Right cardiac atrium (tissue), 5 donors: ENCODE data around the gene NLRP7. TPM values are rescaled to one million over a fixed set of nuclear protein-coding genes. Genes with fewer than 3 reads are reported as not detected.

Experiments used
- ATAC-seq, 2 donors: fragments of 200-7000 bp; cut with Tn5 transposase; one replicate each; pipeline versions ENCODE4 v1.8.0 to v1.9.1; 2020; ENCODE audit warnings: moderate library complexity in 2 of 2, mild to moderate bottlenecking in 1 of 2
- DNase-seq, 3 donors: peaks; one replicate each; pipeline ENCODE4 v3.0.0-alpha.2; 2020
- H3K27ac ChIP-seq: one replicate; pipeline ENCODE4 v1.5.1; 2013; ENCODE audit warnings: mild to moderate bottlenecking, low read length, control low read depth, moderate library complexity
- H3K27me3 ChIP-seq: one replicate; pipeline ENCODE4 v1.6.1; 2013; ENCODE audit not compliant: control insufficient read depth, insufficient read depth
- H3K4me1 ChIP-seq: one replicate; pipeline ENCODE4 v1.6.1; 2013; ENCODE audit warnings: low read length; ENCODE audit not compliant: control insufficient read depth, insufficient read depth
- H3K4me3 ChIP-seq: one replicate; pipeline ENCODE4 v1.5.1; 2013; ENCODE audit warnings: low read length, control low read depth
- H3K9me3 ChIP-seq: one replicate; pipeline ENCODE4 v1.6.1; 2013; ENCODE audit warnings: low read length; ENCODE audit not compliant: control insufficient read depth
- WGBS: extraction: QIAGEN DNeasy Blood & Tissue Kit; methylation state at CpG from one replicate; pipeline ENCODE4 v1.1.7; 2013; 5-methylcytosine and 5-hydroxymethylcytosine counted together
- intact Hi-C, 4 donors: fragments of 100-400 bp; cut with DNase I; formaldehyde crosslinking; loops; one replicate each; pipeline versions ENCODE4 v1.11.0 to v1.14.0; 2022 to 2023
- polyA plus RNA-seq: library from polyadenylated mRNA; stranded (reverse); fragments of 200-250 nt; gene quantifications from one replicate; pipeline ENCODE4 v1.2.3, GENCODE V29; 2013
- total RNA-seq, 4 donors: library from RNA; stranded (reverse); fragmentation: NEBNext Ultra II Directional; extraction: Animal tissue kit (Norgen Biotek cat#: 25700); gene quantifications; one replicate each; pipeline ENCODE4 v1.2.1, GENCODE V29; 2021
- donor health status: healthy with polysubstance abuse.
- donor health status: DM: no; HTN: yes; CAD: no.
- donor health status: DM: no; HTN: no; CAD: no.
- donor health status: DM: no; HTN: yes; CAD: no; lungs with severe emphysema.
- donor health status: DM: yes; HTN: yes; CAD: no.

The NLRP7 gene
- total and polyA plus RNA-seq, 5 donors, result not detected

DNA sequence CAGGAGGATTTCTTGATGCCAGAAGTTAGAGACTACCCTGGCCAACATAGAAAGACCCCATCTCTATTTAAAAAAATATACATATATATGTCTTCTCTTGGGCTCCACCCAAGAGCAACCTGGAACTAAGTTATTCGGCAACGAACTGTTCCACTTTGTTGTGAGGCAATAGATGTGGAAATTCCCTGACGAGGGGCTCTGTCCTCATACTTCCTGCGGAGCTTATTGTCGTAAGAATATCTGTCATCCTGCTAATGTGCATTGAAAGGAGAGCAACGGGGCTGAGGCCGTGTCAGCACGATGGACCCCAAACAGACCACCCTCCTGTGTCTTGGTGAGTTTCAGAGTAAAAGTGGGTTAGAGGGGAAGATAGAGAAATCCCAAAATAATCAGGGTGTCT is 73.3 kb downstream of the NLRP7 start, which contains the start of gene FCAR:
FCAR (plus strand) TSS at position 246 of the 400 bp plus-strand sequence; CDS start at position 301, 55 bp downstream.
- ATAC-seq (no peak), DNase-seq (no peak)
- Histone ChIP-seq H3K27me3 (no peaks in the 10 kb centered on the region), H3K4me3 (no peak within 1 kb of the TSS), H3K27ac (no peak within 1 kb of the TSS), H3K9me3 (no peaks in the 10 kb centered on the region), H3K4me1 (no peaks in the 10 kb centered on the region)
- 62% methylated on average over 8 of the region's 8 CpGs for WGBS
- intact Hi-C loops, result no loop called here

Other genes starting within 250 kb of the NLRP7 start
- not detected for gene KIR3DL3, start 223.1 kb downstream of the NLRP7 start, total RNA-seq
- not detected for gene KIR3DL3, start 223.1 kb downstream of the NLRP7 start, polyA plus RNA-seq
- not detected for gene KIR2DL3, start 209.0 kb downstream of the NLRP7 start, total RNA-seq
- 0.07 TPM for gene KIR2DL3, start 209.0 kb downstream of the NLRP7 start, polyA plus RNA-seq
- gene KIR2DL1, start 177.7 kb downstream of the NLRP7 start, total RNA-seq, result not detected
- gene KIR2DL1, start 177.7 kb downstream of the NLRP7 start, polyA plus RNA-seq, result 0.11 TPM
- not detected for gene KIR2DL4, start 143.9 kb downstream of the NLRP7 start, total RNA-seq
- 0.07 TPM for gene KIR2DL4, start 143.9 kb downstream of the NLRP7 start, polyA plus RNA-seq
- gene KIR3DL1, start 131.1 kb downstream of the NLRP7 start, total RNA-seq, result not detected
- gene KIR3DL1, start 131.1 kb downstream of the NLRP7 start, polyA plus RNA-seq, result 0.05 TPM
- under 1 TPM in 1 of 4 donors, not detected in 3; 0.23 TPM for gene KIR2DS4, start 114.9 kb downstream of the NLRP7 start, total RNA-seq
- 0.14 TPM for gene KIR2DS4, start 114.9 kb downstream of the NLRP7 start, polyA plus RNA-seq
- gene KIR3DL2, start 97.1 kb downstream of the NLRP7 start, total RNA-seq, result under 1 TPM in 1 of 4 donors, not detected in 3; 0.11 TPM
- not detected for gene KIR3DL2, start 97.1 kb downstream of the NLRP7 start, polyA plus RNA-seq
- gene FCAR, start 73.3 kb downstream of the NLRP7 start, total RNA-seq, result 1 to 10 TPM in 1 of 4 donors, under 1 TPM in 2, not detected in 1; 0.44 to 1.2 (median 0.54) TPM
- gene FCAR, start 73.3 kb downstream of the NLRP7 start, polyA plus RNA-seq, result 0.18 TPM
- gene NCR1, start 41.4 kb downstream of the NLRP7 start, total RNA-seq, result under 1 TPM in 3 of 4 donors, not detected in 1; 0.21 to 0.57 (median 0.37) TPM
- gene NCR1, start 41.4 kb downstream of the NLRP7 start, polyA plus RNA-seq, result not detected
- 1 to 10 TPM in 1 of 4 donors, under 1 TPM in 2, not detected in 1; 0.39 to 1.7 (median 0.40) TPM for gene NLRP2, start 18.8 kb upstream of the NLRP7 start, total RNA-seq
- not detected for gene NLRP2, start 18.8 kb upstream of the NLRP7 start, polyA plus RNA-seq
- gene GP6, start 90.7 kb upstream of the NLRP7 start, total RNA-seq, result under 1 TPM; 0.26 to 0.71 (median 0.44) TPM
- gene GP6, start 90.7 kb upstream of the NLRP7 start, polyA plus RNA-seq, result 0.27 TPM
- gene RDH13, start 115.6 kb upstream of the NLRP7 start, total RNA-seq, result 10 to 100 TPM; 25.5 to 42.6 (median 31.9) TPM
- 30.1 TPM for gene RDH13, start 115.6 kb upstream of the NLRP7 start, polyA plus RNA-seq
- 1 to 10 TPM in 3 of 4 donors, under 1 TPM in 1; 0.78 to 1.7 (median 1.1) TPM for gene EPS8L1, start 128.3 kb upstream of the NLRP7 start, total RNA-seq
- gene EPS8L1, start 128.3 kb upstream of the NLRP7 start, polyA plus RNA-seq, result 2.2 TPM
- gene PPP1R12C, start 170.1 kb upstream of the NLRP7 start, total RNA-seq, result 100 to 1,000 TPM; 125 to 244 (median 147) TPM
- 221 TPM for gene PPP1R12C, start 170.1 kb upstream of the NLRP7 start, polyA plus RNA-seq
- gene TNNT1, start 201.7 kb upstream of the NLRP7 start, total RNA-seq, result 10 to 100 TPM in 3 of 4 donors, 1 to 10 TPM in 1; 8.0 to 25.3 (median 14.7) TPM
- 34.8 TPM for gene TNNT1, start 201.7 kb upstream of the NLRP7 start, polyA plus RNA-seq
- 1,000 to 10,000 TPM; 1,638 to 3,997 (median 2,736) TPM for gene TNNI3, start 210.2 kb upstream of the NLRP7 start, total RNA-seq
- gene TNNI3, start 210.2 kb upstream of the NLRP7 start, polyA plus RNA-seq, result 8,501 TPM
- 1 to 10 TPM in 3 of 4 donors, under 1 TPM in 1; 0.56 to 1.6 (median 1.3) TPM for gene DNAAF3, start 219.1 kb upstream of the NLRP7 start, total RNA-seq
- 2.9 TPM for gene DNAAF3, start 219.1 kb upstream of the NLRP7 start, polyA plus RNA-seq
- 1 to 10 TPM in 1 of 4 donors, not detected in 3; 1.3 TPM for gene SYT5, start 232.8 kb upstream of the NLRP7 start, total RNA-seq
- 0.09 TPM for gene SYT5, start 232.8 kb upstream of the NLRP7 start, polyA plus RNA-seq